Brain microvascular endothelial cell (primary cell): ENCODE results near the gene ZFP57.

Source experiments
- DNase-seq: peaks from one replicate; pipeline ENCODE4 v3.0.0-alpha.2; 2020
- H3K27ac ChIP-seq: fragments of 250-450 bp; sonication (Bioruptor Pico); 2 replicates; pipeline ENCODE4 v1.5.1; 2020; ENCODE audit warnings: mild to moderate bottlenecking, moderate library complexity
- H3K27me3 ChIP-seq: fragments of 250-450 bp; sonication (Bioruptor Pico); replicated peaks from 2 replicates; pipeline ENCODE4 v1.5.1; 2020; ENCODE audit warnings: mild to moderate bottlenecking
- H3K36me3 ChIP-seq: fragments of 250-450 bp; sonication (Bioruptor Pico); replicated peaks from 2 replicates; pipeline ENCODE4 v1.5.1; 2020; ENCODE audit warnings: mild to moderate bottlenecking
- H3K4me3 ChIP-seq: 2 replicates; pipeline ENCODE4 v1.5.1; 2011; ENCODE audit warnings: low read depth, mild to moderate bottlenecking, control low read depth, low read length, moderate library complexity
- in situ Hi-C: cut with HindIII; loops from 2 replicates; pipeline ENCODE4 v1.10.0; 2017; ENCODE audit warnings: low sequenced_read_pairs, low pct_ligation_motif_present
- TF ChIP-seq, protein P1 (sequence below): IDR thresholded peaks from 2 replicates; pipeline ENCODE4 v1.5.1; 2011; ENCODE audit warnings: low read depth, mild to moderate bottlenecking, moderate library complexity, low read length, control low read depth, inconsistent platforms; ENCODE audit errors: missing control alignments

Gene ZFP57

DNA sequence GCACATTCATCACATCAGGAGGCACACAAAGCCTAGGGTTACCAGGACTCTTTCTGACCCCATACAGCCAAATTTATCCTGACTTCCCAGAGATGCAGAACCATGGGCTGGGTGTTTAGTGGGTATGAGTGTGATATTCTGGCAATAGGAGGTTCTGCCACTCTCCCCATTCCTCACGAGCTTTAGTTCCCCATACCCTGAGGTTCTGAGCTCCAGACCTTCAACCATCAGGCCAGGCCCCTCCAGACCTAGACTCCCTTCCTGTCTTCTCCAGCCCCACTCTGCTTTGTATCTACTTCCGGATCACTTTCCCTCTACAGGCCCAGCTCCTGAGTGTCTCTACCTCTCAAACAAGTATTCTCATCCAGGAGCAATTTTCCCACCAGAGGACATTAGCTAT, 46.7 kb upstream of the ZFP57 start:
- Histone ChIP-seq H3K27me3 (no peaks in the 10 kb centered on the region), H3K36me3 (no peaks in the 10 kb centered on the region), H3K4me3 (no peak overlapping the region), H3K27ac (no peak overlapping the region)
- no peak for DNase-seq
- TF ChIP-seq, protein P1, sequence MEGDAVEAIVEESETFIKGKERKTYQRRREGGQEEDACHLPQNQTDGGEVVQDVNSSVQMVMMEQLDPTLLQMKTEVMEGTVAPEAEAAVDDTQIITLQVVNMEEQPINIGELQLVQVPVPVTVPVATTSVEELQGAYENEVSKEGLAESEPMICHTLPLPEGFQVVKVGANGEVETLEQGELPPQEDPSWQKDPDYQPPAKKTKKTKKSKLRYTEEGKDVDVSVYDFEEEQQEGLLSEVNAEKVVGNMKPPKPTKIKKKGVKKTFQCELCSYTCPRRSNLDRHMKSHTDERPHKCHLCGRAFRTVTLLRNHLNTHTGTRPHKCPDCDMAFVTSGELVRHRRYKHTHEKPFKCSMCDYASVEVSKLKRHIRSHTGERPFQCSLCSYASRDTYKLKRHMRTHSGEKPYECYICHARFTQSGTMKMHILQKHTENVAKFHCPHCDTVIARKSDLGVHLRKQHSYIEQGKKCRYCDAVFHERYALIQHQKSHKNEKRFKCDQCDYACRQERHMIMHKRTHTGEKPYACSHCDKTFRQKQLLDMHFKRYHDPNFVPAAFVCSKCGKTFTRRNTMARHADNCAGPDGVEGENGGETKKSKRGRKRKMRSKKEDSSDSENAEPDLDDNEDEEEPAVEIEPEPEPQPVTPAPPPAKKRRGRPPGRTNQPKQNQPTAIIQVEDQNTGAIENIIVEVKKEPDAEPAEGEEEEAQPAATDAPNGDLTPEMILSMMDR, result no peak
- in situ Hi-C loops, result loop anchor here (25.0 kb wide), 1 partner anchor 110 kb away; the partner anchor contains the start of gene HLA-G

DNA sequence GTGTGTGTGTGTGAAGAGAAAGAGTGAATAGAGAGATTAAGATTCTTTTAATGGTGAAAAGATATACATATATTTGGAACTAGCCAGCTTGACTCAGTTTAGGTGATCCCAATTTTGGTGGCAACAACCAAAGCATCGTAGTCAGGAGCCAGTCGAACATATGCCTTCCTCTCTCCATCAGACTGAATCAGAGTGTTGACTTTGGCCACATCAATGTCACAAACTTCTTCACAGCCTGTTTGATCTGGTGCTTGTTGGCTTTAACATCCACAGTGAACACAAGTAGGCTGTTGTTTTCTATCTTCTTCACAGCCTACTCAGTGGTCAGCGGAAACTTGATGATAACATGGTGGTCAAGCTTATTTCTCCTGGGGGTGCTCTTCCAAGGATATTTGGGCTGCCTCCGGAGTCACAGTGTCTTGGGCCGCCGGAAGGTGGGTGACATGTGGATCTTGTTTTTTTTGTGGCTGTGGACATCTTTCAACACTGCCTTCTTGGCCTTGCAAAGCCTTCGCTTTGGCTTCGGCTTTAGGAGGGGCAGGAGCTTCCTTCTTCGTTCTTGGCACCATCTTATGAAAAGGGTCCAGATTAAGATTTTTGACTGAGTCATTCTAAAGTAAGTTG, 45.7 kb upstream of the ZFP57 start:
- H3K27ac ChIP-seq, result no peak overlapping the region

DNA sequence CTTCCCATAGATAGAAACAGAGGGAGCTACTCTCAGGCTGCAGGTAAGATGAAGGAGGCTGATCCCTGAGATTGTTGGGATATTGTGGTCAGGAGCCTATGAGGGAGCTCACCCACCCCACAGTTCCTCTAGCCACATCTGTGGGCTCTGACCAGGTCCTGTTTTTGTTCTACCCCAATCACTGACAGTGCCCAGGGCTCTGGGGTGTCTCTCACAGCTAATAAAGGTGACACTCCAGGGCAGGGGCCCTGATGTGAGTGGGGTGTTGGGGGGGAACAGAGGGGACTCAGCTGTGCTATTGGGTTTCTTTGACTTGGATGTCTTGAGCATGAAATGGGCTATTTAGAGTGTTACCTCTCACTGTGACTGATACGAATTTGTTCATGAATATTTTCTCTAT, 45.0 kb upstream of the ZFP57 start:
- TF ChIP-seq, protein P1, result no peak
- no peak overlapping the region for H3K4me3 ChIP-seq
- no peak overlapping the region for H3K27ac ChIP-seq
- DNase-seq, result no peak
- in situ Hi-C loops, result loop anchor here (25.0 kb wide), 1 partner anchor 111 kb away; the partner anchor contains the start of gene HLA-G
- H3K36me3 ChIP-seq, result no peaks in the 10 kb centered on the region
- H3K27me3 ChIP-seq, result no peaks in the 10 kb centered on the region

More for the DNA sequence above, 45.7 kb upstream of the ZFP57 start:
- no peaks in the 10 kb centered on the region for H3K36me3 ChIP-seq
- no peaks in the 10 kb centered on the region for H3K27me3 ChIP-seq
- H3K4me3 ChIP-seq, result no peak overlapping the region
- TF ChIP-seq, protein P1, result no peak
- in situ Hi-C loops, result loop anchor here (25.0 kb wide), 1 partner anchor 111 kb away; the partner anchor contains the start of gene HLA-G
- no peak for DNase-seq

DNA sequence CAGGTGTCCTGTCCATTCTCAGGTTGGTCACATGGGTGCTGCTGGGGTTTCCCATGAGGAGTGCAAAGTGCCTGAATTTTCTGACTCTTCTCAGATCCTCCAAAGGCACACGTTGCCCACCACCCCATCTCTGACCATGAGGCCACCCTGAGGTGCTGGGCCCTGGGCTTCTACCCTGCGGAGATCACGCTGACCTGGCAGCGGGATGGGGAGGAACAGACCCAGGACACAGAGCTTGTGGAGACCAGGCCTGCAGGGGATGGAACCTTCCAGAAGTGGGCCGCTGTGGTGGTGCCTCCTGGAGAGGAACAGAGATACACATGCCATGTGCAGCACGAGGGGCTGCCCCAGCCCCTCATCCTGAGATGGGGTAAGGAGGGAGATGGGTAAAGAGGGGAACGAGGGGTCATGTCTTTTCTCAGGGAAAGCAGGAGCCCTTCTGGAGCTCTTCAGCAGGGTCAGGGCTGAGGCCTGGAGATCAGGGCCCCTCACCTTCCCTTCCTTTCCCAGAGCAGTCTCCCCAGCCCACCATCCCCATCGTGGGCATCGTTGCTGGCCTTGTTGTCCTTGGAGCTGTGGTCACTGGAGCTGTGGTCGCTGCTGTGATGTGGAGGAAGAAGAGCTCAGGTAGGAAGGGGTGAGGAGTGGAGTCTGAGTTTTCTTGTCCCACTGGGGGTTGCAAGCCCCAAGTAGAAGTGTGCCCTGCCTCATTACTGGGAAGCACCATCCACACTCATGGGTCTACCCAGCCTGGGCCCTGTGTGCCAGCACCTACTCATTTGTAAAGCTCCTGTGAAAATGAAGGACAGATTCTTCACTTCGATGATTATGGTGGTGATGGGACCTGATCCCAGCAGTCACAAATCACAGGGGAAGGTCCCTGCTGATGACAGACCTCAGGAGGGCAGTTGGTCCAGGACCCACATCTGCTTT, 44.3 kb upstream of the ZFP57 start:
- Histone ChIP-seq H3K36me3 (no peaks in the 10 kb centered on the region), H3K27ac (no peak overlapping the region), H3K4me3 (no peak overlapping the region), H3K27me3 (no peaks in the 10 kb centered on the region)
- in situ Hi-C loops, result loop anchor here (25.0 kb wide), 1 partner anchor 112 kb away; the partner anchor contains the start of gene HLA-G
- TF ChIP-seq, protein P1, result no peak
- no peak for DNase-seq

DNA sequence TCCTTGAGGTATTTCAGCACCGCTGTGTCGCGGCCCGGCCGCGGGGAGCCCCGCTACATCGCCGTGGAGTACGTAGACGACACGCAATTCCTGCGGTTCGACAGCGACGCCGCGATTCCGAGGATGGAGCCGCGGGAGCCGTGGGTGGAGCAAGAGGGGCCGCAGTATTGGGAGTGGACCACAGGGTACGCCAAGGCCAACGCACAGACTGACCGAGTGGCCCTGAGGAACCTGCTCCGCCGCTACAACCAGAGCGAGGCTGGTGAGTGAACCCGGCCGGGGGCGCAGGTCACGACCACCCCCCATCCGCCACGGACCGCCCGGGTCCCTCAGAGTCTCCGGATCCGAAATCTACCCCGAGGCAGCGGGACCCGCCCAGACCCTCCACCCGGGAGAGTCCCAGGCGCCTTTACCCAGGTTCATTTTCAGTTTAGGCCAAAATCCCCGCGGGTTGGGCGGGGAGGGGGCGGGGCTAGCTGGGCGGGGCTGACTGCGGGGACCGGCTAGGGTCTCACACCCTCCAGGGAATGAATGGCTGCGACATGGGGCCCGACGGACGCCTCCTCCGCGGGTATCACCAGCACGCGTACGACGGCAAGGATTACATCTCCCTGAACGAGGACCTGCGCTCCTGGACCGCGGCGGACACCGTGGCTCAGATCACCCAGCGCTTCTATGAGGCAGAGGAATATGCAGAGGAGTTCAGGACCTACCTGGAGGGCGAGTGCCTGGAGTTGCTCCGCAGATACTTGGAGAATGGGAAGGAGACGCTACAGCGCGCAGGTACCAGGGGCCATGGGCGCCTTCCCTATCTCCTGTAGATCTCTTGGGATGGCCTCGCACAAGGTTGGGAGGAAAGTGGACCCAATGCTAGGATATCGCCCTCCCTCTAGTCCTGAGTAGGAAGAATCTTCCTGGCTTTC, 43.0 kb upstream of the ZFP57 start:
- no peak overlapping the region for H3K27ac ChIP-seq
- TF ChIP-seq, protein P1, result no peak
- no peak for DNase-seq
- H3K4me3 ChIP-seq, result peak overlapping the region; percentile 58
- H3K27me3 ChIP-seq, result no peaks in the 10 kb centered on the region
- in situ Hi-C loops, result no loop called here
- no peaks in the 10 kb centered on the region for H3K36me3 ChIP-seq
